CD14-positive monocyte (primary cell): ENCODE results near the gene TOMM40. TPM values are rescaled to one million over a fixed set of nuclear protein-coding genes. Genes with fewer than 3 reads are reported as not detected.
A peak's percentile ranks its signal among the peaks of the same experiment; 100 is the strongest.

Experiments used
- DNase-seq, 3 donors: peaks; one replicate each; pipeline ENCODE4 v3.0.0-alpha.2; 2011 to 2022
- H2AFZ ChIP-seq: 2 replicates; pipeline ENCODE4 v1.6.0; 2012; ENCODE audit warnings: mild to moderate bottlenecking, low read depth, low read length, inconsistent platforms; ENCODE audit not compliant: insufficient read depth, poor library complexity, severe bottlenecking
- H3K27ac ChIP-seq, 2 donors: 1 replicate in 1 of 2; 2 replicates in 1 of 2; pipeline ENCODE4 v1.5.1; 2012 to 2013; ENCODE audit warnings: low read length in 2 of 2, control low read depth in 1 of 2, inconsistent platforms in 1 of 2, low read depth in 1 of 2, mild to moderate bottlenecking in 1 of 2
- H3K27me3 ChIP-seq, 2 donors: one replicate each; pipeline versions ENCODE4 v1.6.0 to v1.6.1; 2011 to 2013; ENCODE audit warnings: low read length in 2 of 2; ENCODE audit not compliant: control insufficient read depth in 2 of 2, insufficient read depth in 2 of 2
- H3K36me3 ChIP-seq, 2 donors: replicated peaks in 1 of 2; 1 replicate in 1 of 2; 2 replicates in 1 of 2; pipeline versions ENCODE4 v1.5.1 to v1.6.1; 2012 to 2013; ENCODE audit warnings: low read length in 2 of 2, control low read depth in 1 of 2, inconsistent platforms in 1 of 2, mild to moderate bottlenecking in 1 of 2; ENCODE audit not compliant: insufficient read depth in 2 of 2, control insufficient read depth in 1 of 2
- H3K4me1 ChIP-seq, 2 donors: 1 replicate in 1 of 2; 2 replicates in 1 of 2; pipeline versions ENCODE4 v1.5.1 to v1.6.1; 2012 to 2013; ENCODE audit warnings: low read length in 2 of 2, control low read depth in 1 of 2, inconsistent platforms in 1 of 2, mild to moderate bottlenecking in 1 of 2, moderate library complexity in 1 of 2; ENCODE audit not compliant: insufficient read depth in 2 of 2, control insufficient read depth in 1 of 2
- H3K4me2 ChIP-seq: replicated peaks from 2 replicates; pipeline ENCODE3; 2012; ENCODE audit warnings: low read length, moderate library complexity, mild to moderate bottlenecking; ENCODE audit not compliant: poor library complexity, severe bottlenecking; ENCODE audit errors: extremely low read depth
- H3K4me3 ChIP-seq, 3 experiments: fragments of 200-600 bp in 1 of 3; sonication (generic) in 1 of 3; replicated peaks in 1 of 3; 1 replicate in 2 of 3; 2 replicates in 1 of 3; pipeline ENCODE4 v1.5.1; 2011 to 2013; ENCODE audit warnings: low read length in 3 of 3, mild to moderate bottlenecking in 3 of 3, control low read depth in 2 of 3, low read depth in 2 of 3, inconsistent platforms in 1 of 3, moderate library complexity in 1 of 3
- H3K79me2 ChIP-seq: 2 replicates; pipeline ENCODE4 v1.6.0; 2012; ENCODE audit warnings: mild to moderate bottlenecking, control low read depth, inconsistent platforms, low read length, moderate library complexity; ENCODE audit not compliant: insufficient read depth
- H3K9ac ChIP-seq: 2 replicates; pipeline ENCODE4 v1.6.0; 2017; ENCODE audit warnings: low read length, mild to moderate bottlenecking; ENCODE audit not compliant: insufficient read depth, poor library complexity, severe bottlenecking
- H3K9me3 ChIP-seq, 2 donors: replicated peaks in 1 of 2; 1 replicate in 1 of 2; 2 replicates in 1 of 2; pipeline versions ENCODE4 v1.5.1 to v1.6.1; 2012 to 2013; ENCODE audit warnings: low read length in 2 of 2, control low read depth in 1 of 2; ENCODE audit not compliant: control insufficient read depth in 1 of 2, insufficient read depth in 1 of 2
- H4K20me1 ChIP-seq: 2 replicates; pipeline ENCODE4 v1.6.0; 2012; ENCODE audit warnings: mild to moderate bottlenecking, low read length, control low read depth, moderate library complexity; ENCODE audit not compliant: insufficient read depth
- H3K27ac Mint-ChIP-seq, 7 donors: one replicate each; pipeline ENCODE4 v1.8.0; 2020; ENCODE audit warnings: mild to moderate bottlenecking in 7 of 7, mixed read lengths in 7 of 7, moderate library complexity in 6 of 7, inconsistent platforms in 2 of 7
- H3K27me3 Mint-ChIP-seq, 3 donors: one replicate each; pipeline ENCODE4 v1.8.0; 2021 to 2022; ENCODE audit warnings: low read depth in 3 of 3, mild to moderate bottlenecking in 3 of 3, mixed read lengths in 3 of 3, moderate library complexity in 3 of 3, inconsistent platforms in 1 of 3
- H3K36me3 Mint-ChIP-seq, 2 donors: one replicate each; pipeline ENCODE4 v1.8.0; 2020; ENCODE audit warnings: mixed read lengths in 2 of 2, inconsistent platforms in 1 of 2, mild to moderate bottlenecking in 1 of 2
- H3K4me1 Mint-ChIP-seq: one replicate; pipeline ENCODE4 v1.8.0; 2020; ENCODE audit warnings: mild to moderate bottlenecking, mixed read lengths
- H3K4me3 Mint-ChIP-seq, 2 donors: one replicate each; pipeline ENCODE4 v1.8.0; 2020; ENCODE audit warnings: mild to moderate bottlenecking in 2 of 2, mixed read lengths in 2 of 2, moderate library complexity in 1 of 2
- H3K9me3 Mint-ChIP-seq, 7 donors: one replicate each; pipeline ENCODE4 v1.8.0; 2020 to 2022; ENCODE audit warnings: mixed read lengths in 7 of 7, mild to moderate bottlenecking in 6 of 7, moderate library complexity in 6 of 7, inconsistent platforms in 2 of 7
- CTCF ChIP-seq: fragments of 200-600 bp; IDR thresholded peaks from one replicate; pipeline ENCODE4 v1.8.0; 2022; ENCODE audit warnings: antibody characterized with exemption, mild to moderate bottlenecking
- WGBS: methylation state at CpG from one replicate; pipeline ENCODE4 v1.1.5; 2013; ENCODE audit warnings: missing lambda C conversion rate; ENCODE audit not compliant: insufficient coverage; 5-methylcytosine and 5-hydroxymethylcytosine counted together
- intact Hi-C, 2 donors: fragments of 100-400 bp; cut with micrococcal nuclease; formaldehyde crosslinking; loops; one replicate each; pipeline versions ENCODE4 v1.15.0 to v1.15.1; 2023
- polyA plus RNA-seq, 3 donors: library from polyadenylated mRNA; depleted of rRNA in 1 of 3; unstranded in 2 of 3; stranded (reverse) in 1 of 3; fragments of 300-500 nt in 2 of 3; fragments of >200 nt in 1 of 3; fragmentation: Illumina TruSeq in 2 of 3; gene quantifications; 1 replicate in 2 of 3; 2 replicates in 1 of 3; pipeline ENCODE4 v1.2.3, GENCODE V29; 2012 to 2021

Gene TOMM40
- polyA plus RNA-seq, 3 donors = 15.0 to 25.4 (median 16.4) TPM

- no peak overlapping the region for H3K4me3 Mint-ChIP-seq
- 46% methylated on average over 3 of the region's 4 CpGs for WGBS
Observed at GRCh38 chr19:44866664-44867063, 24.4 kb upstream of the TOMM40 start.

DNA sequence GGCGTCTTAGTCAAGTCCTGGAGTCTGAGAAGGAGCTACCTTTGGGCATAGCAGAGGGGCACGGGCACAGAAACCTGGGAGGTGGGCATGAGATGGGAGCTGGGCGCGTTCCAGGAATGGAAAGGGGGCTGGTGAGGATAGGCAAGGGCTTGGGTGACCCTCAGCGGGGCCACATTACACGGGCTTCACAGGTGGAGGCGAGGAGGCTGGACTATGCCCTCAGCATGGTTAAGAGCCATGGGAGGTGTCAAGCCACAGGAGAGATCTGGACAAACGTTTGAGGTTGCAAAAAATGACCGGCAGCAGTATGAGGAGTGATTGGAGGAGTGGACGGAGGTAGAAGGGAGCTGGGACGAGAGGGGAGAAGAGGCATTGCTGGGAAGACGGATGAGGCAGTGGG, 23.5 kb upstream of the TOMM40 start:
- no peaks in the 10 kb centered on the region for H3K9me3 ChIP-seq
- H3K4me2 ChIP-seq = no peak overlapping the region
- intact Hi-C loops = no loop called here
- TF ChIP-seq CTCF = no peak
- no peak overlapping the region for H3K27ac ChIP-seq
- peaks cover 0 to 5% (median 4%) of the 10 kb centered on the region in 3 donors for H3K27me3 Mint-ChIP-seq
- no peaks in the 10 kb centered on the region for H3K27me3 ChIP-seq
- H3K27ac Mint-ChIP-seq = peak overlapping the region in 4 of 7 donors; percentile 27 to 94 (median 56)
- no peak overlapping the region for H3K4me3 Mint-ChIP-seq
- peaks cover 33 to 38% of the 10 kb centered on the region in 2 donors for H3K4me1 ChIP-seq
- no peak overlapping the region for H3K4me3 ChIP-seq
- 98% methylated on average over 12 of the region's 12 CpGs for WGBS
- peaks cover 3 to 6% of the 10 kb centered on the region in 2 donors for H3K36me3 ChIP-seq
- no peaks in the 10 kb centered on the region for H4K20me1 ChIP-seq
- H3K79me2 ChIP-seq = no peaks in the 10 kb centered on the region
- peaks cover 14 to 31% of the 10 kb centered on the region in 2 donors for H3K36me3 Mint-ChIP-seq
- H3K4me1 Mint-ChIP-seq = peaks cover 37% of the 10 kb centered on the region
- H3K9ac ChIP-seq = no peak overlapping the region
- no peak for DNase-seq
- no peaks in the 10 kb centered on the region for H3K9me3 Mint-ChIP-seq
- no peak overlapping the region for H2AFZ ChIP-seq

More at GRCh38 chr19:44866664-44867063, 24.4 kb upstream of the TOMM40 start:
- H4K20me1 ChIP-seq = no peaks in the 10 kb centered on the region
- no peak overlapping the region for H3K9ac ChIP-seq
- H3K9me3 ChIP-seq = no peaks in the 10 kb centered on the region
- no peak overlapping the region for H3K27ac ChIP-seq
- H2AFZ ChIP-seq = no peak overlapping the region
- H3K27ac Mint-ChIP-seq = peak overlapping the region in 3 of 7 donors; percentile 18 to 90 (median 50)
- H3K9me3 Mint-ChIP-seq = peaks cover 0 to 5% (median 2%) of the 10 kb centered on the region in 7 donors
- H3K36me3 ChIP-seq = no peaks in the 10 kb centered on the region
- H3K79me2 ChIP-seq = no peaks in the 10 kb centered on the region
- peaks cover 37% of the 10 kb centered on the region for H3K4me1 Mint-ChIP-seq
- H3K36me3 Mint-ChIP-seq = peaks cover 7 to 27% of the 10 kb centered on the region in 2 donors
- H3K4me3 ChIP-seq = no peak overlapping the region
- H3K27me3 ChIP-seq = no peaks in the 10 kb centered on the region
- TF ChIP-seq CTCF = no peak
- H3K4me2 ChIP-seq = no peak overlapping the region
- H3K4me1 ChIP-seq = peaks cover 33 to 38% of the 10 kb centered on the region in 2 donors
- intact Hi-C loops = no loop called here
- no peak for DNase-seq
- H3K27me3 Mint-ChIP-seq = peaks cover 0 to 5% (median 4%) of the 10 kb centered on the region in 3 donors
